ENCODE measurements around the gene KHDRBS2. TPM values are rescaled to one million over a fixed set of nuclear protein-coding genes. Genes with fewer than 3 reads are reported as not detected.
A peak's percentile ranks its signal among the peaks of the same experiment; 100 is the strongest.

Gene KHDRBS2
- total RNA-seq, 1 donor from 2014 or later: 14.0 TPM

DNA sequence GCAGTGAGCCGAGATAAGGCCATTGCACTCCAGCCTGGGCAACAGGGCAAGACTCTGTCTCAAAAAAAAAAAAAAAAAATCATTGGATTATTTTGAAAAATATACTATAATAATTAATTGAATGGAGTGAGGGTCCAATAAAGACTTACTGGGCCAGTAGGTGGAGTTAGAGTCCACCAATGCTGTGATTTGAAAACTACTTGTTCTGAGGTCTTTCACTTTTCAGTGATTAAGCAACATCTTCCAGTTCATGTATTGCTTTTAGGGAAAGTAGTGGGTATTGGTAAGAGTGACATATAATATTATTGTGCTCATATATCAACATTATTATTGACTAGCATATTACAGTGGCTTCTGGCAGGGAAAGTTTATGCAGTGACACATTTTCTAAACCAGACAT is 530.3 kb downstream of the KHDRBS2 start:
- Histone ChIP-seq H3K4me2 (no peak overlapping the region), H3K9ac (no peak overlapping the region), H3K27me3 (no peaks in the 10 kb centered on the region), H3K9me3 (ENCODE audit: low read depth) (no peaks in the 10 kb centered on the region), H3K27ac (no peak overlapping the region), H3K79me2 (ENCODE audit: low read depth) (no peaks in the 10 kb centered on the region), H3F3A (ENCODE audit: low read depth) (no peaks in the 10 kb centered on the region), H3K4me1 (peaks cover 16% of the 10 kb centered on the region), H3K36me3 (no peaks in the 10 kb centered on the region), H3K4me3 (no peak overlapping the region), H2AFZ (replicated peaks) (no peak overlapping the region), H4K20me1 (ENCODE audit: low read depth) (no peaks in the 10 kb centered on the region)
- Mint-ChIP-seq H3K27ac (no peak overlapping the region), H3K9me3 (no peaks in the 10 kb centered on the region), H3K36me3 (no peaks in the 10 kb centered on the region), H3K27me3 (ENCODE audit: insufficient read depth, low read depth) (no peaks in the 10 kb centered on the region), H3K4me3 (no peak overlapping the region), H3K4me1 (no peaks in the 10 kb centered on the region)
- TF ChIP-seq, protein P1, sequence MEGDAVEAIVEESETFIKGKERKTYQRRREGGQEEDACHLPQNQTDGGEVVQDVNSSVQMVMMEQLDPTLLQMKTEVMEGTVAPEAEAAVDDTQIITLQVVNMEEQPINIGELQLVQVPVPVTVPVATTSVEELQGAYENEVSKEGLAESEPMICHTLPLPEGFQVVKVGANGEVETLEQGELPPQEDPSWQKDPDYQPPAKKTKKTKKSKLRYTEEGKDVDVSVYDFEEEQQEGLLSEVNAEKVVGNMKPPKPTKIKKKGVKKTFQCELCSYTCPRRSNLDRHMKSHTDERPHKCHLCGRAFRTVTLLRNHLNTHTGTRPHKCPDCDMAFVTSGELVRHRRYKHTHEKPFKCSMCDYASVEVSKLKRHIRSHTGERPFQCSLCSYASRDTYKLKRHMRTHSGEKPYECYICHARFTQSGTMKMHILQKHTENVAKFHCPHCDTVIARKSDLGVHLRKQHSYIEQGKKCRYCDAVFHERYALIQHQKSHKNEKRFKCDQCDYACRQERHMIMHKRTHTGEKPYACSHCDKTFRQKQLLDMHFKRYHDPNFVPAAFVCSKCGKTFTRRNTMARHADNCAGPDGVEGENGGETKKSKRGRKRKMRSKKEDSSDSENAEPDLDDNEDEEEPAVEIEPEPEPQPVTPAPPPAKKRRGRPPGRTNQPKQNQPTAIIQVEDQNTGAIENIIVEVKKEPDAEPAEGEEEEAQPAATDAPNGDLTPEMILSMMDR (IDR thresholded peaks at IDR 0.05): no peak
- no peak for TF ChIP-seq EZH2phosphoT487 (IDR thresholded peaks at IDR 0.05)
- DNase-seq (ENCODE audit: low spot score): no peak

DNA sequence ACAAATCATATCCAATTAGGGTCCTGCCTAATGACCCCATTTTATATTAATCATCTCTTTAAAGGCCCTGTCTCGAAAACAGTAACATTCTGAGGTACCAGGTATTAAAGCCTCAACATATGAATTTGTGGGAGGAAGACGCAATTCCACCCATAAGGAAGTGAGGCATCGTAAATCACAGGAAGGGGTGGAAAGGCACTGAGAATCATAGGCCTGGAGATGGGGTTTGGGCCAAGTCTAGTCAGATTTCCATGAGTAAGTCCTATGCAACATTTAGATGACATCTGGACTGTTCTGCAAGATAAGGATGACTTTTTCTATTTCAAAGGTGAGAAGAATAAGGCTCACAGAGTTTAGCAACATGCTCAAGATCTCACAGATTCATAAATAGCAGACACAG is 534.0 kb downstream of the KHDRBS2 start:
- H3K9me3 ChIP-seq (ENCODE audit: low read depth): no peaks in the 10 kb centered on the region
- no peaks in the 10 kb centered on the region for H3K79me2 ChIP-seq (ENCODE audit: low read depth)
- no peak overlapping the region for H3K4me2 ChIP-seq
- no peak overlapping the region for H2AFZ ChIP-seq (replicated peaks)
- H3K4me1 ChIP-seq: no peaks in the 10 kb centered on the region
- no peaks in the 10 kb centered on the region for H3K27me3 ChIP-seq
- no peak for DNase-seq (ENCODE audit: low spot score)
- no peak overlapping the region for H3K4me3 ChIP-seq
- Mint-ChIP-seq H3K4me3 (no peak overlapping the region), H3K9me3 (no peaks in the 10 kb centered on the region), H3K4me1 (no peaks in the 10 kb centered on the region), H3K27ac (no peak overlapping the region), H3K36me3 (no peaks in the 10 kb centered on the region), H3K27me3 (ENCODE audit: insufficient read depth, low read depth) (no peaks in the 10 kb centered on the region)
- TF ChIP-seq EZH2phosphoT487 (IDR thresholded peaks at IDR 0.05) (no peak), EZH2 (IDR thresholded peaks at IDR 0.05) (no peak)
- TF ChIP-seq, protein P1 (IDR thresholded peaks at IDR 0.05): no peak
- H3K27ac ChIP-seq: no peak overlapping the region
- H3F3A ChIP-seq (ENCODE audit: low read depth): no peaks in the 10 kb centered on the region
- no peak overlapping the region for H3K9ac ChIP-seq
- no peaks in the 10 kb centered on the region for H3K36me3 ChIP-seq
- no peaks in the 10 kb centered on the region for H4K20me1 ChIP-seq (ENCODE audit: low read depth)

DNA sequence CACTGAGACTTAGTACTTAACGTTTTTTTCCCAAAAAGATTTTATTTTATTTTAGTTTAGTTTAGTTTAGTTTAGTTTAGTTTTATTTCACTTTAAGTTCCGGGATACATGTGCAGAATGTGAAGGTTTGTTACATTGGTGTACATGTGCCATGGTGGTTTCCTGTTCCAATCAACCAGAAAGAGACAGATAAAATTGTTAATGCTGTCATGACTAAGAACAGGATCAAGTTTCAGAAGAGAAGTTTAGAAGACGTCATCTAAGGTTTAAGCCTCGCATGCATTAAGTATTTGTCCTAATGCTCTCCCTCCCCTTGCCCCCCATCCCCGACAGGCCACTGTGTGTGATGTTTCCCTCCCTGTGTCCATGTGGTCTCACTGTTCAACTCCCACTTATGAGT is 540.0 kb downstream of the KHDRBS2 start:
- Mint-ChIP-seq H3K27me3 (ENCODE audit: insufficient read depth, low read depth) (no peaks in the 10 kb centered on the region), H3K4me3 (no peak overlapping the region), H3K27ac (no peak overlapping the region), H3K4me1 (no peaks in the 10 kb centered on the region), H3K36me3 (no peaks in the 10 kb centered on the region), H3K9me3 (no peaks in the 10 kb centered on the region)
- no peaks in the 10 kb centered on the region for H3K36me3 ChIP-seq
- DNase-seq (ENCODE audit: low spot score): no peak
- H3K27me3 ChIP-seq: no peaks in the 10 kb centered on the region
- no peaks in the 10 kb centered on the region for H3K4me1 ChIP-seq
- H3K4me2 ChIP-seq: no peak overlapping the region
- no peaks in the 10 kb centered on the region for H3F3A ChIP-seq (ENCODE audit: low read depth)
- H3K9ac ChIP-seq: no peak overlapping the region
- no peaks in the 10 kb centered on the region for H4K20me1 ChIP-seq (ENCODE audit: low read depth)
- H2AFZ ChIP-seq (replicated peaks): no peak overlapping the region
- H3K4me3 ChIP-seq: no peak overlapping the region
- no peaks in the 10 kb centered on the region for H3K79me2 ChIP-seq (ENCODE audit: low read depth)
- H3K27ac ChIP-seq: no peak overlapping the region
- TF ChIP-seq EZH2 (IDR thresholded peaks at IDR 0.05) (no peak), EZH2phosphoT487 (IDR thresholded peaks at IDR 0.05) (no peak)
- TF ChIP-seq, protein P1 (IDR thresholded peaks at IDR 0.05): no peak
- H3K9me3 ChIP-seq (ENCODE audit: low read depth): no peaks in the 10 kb centered on the region

DNA sequence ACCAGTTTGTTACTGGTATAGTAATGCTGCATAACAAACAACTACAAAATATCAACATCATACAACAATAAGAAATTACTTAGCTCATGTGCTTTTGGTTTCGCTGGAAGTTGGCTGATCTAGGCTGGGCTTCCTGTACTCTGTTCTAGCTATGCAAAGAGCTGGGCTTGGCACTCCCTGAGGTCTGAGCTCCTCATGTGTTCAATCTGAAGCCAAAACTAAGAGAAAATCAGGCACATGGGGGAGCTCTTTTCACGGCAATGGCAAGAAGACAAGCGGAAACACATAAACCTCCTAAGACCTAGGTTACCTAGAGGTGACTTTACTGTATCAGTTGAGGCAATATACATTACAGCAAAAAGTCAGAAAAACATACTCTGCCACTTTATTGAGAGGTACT is 574.2 kb downstream of the KHDRBS2 start:
- Histone ChIP-seq H3K9ac (no peak overlapping the region), H3K36me3 (no peaks in the 10 kb centered on the region), H3K4me1 (no peaks in the 10 kb centered on the region), H3K4me2 (no peak overlapping the region), H3K9me3 (ENCODE audit: low read depth) (no peaks in the 10 kb centered on the region), H3K79me2 (ENCODE audit: low read depth) (no peaks in the 10 kb centered on the region), H3K27me3 (no peaks in the 10 kb centered on the region), H4K20me1 (ENCODE audit: low read depth) (no peaks in the 10 kb centered on the region), H3K27ac (no peak overlapping the region), H3F3A (ENCODE audit: low read depth) (no peaks in the 10 kb centered on the region), H2AFZ (replicated peaks) (no peak overlapping the region), H3K4me3 (no peak overlapping the region)
- no peak overlapping the region for H3K27ac Mint-ChIP-seq
- no peaks in the 10 kb centered on the region for H3K36me3 Mint-ChIP-seq
- no peak for TF ChIP-seq EZH2phosphoT487 (IDR thresholded peaks at IDR 0.05)
- TF ChIP-seq, protein P1 (IDR thresholded peaks at IDR 0.05): peak; percentile 43
- no peak for TF ChIP-seq EZH2 (IDR thresholded peaks at IDR 0.05)
- peak; percentile 53 for DNase-seq (ENCODE audit: low spot score)
- no peaks in the 10 kb centered on the region for H3K27me3 Mint-ChIP-seq (ENCODE audit: insufficient read depth, low read depth)
- no peaks in the 10 kb centered on the region for H3K9me3 Mint-ChIP-seq
- H3K4me3 Mint-ChIP-seq: no peak overlapping the region
- no peaks in the 10 kb centered on the region for H3K4me1 Mint-ChIP-seq

All from neural progenitor cell (in vitro differentiated cells).